Endodermal cell (in vitro differentiated cells): Measurements from ENCODE around the gene GNAQ. TPM values are rescaled to one million over a fixed set of nuclear protein-coding genes. Genes with fewer than 3 reads are reported as not detected.
A peak's percentile ranks its signal among the peaks of the same experiment; 100 is the strongest.

Experiments
- DNase-seq: peaks from one replicate; pipeline ENCODE4 v3.0.0-alpha.2; 2017
- H3K27ac ChIP-seq: 2 replicates; pipeline ENCODE4 v1.5.1; 2013; ENCODE audit warnings: mild to moderate bottlenecking, low read depth, low read length, moderate library complexity
- H3K27me3 ChIP-seq: 2 replicates; pipeline ENCODE4 v1.6.1; 2013; ENCODE audit warnings: mild to moderate bottlenecking, low read length, moderate library complexity; ENCODE audit not compliant: insufficient read depth, control insufficient read depth, poor library complexity, severe bottlenecking
- H3K36me3 ChIP-seq: 2 replicates; pipeline ENCODE4 v1.7.0; 2013; ENCODE audit warnings: mild to moderate bottlenecking, low read length, moderate library complexity; ENCODE audit not compliant: control insufficient read depth, insufficient read depth
- H3K4me1 ChIP-seq: one replicate; pipeline ENCODE4 v1.7.0; 2013; ENCODE audit warnings: low read length; ENCODE audit not compliant: control insufficient read depth, insufficient read depth
- H3K4me3 ChIP-seq: 2 replicates; pipeline ENCODE4 v1.5.1; 2013; ENCODE audit warnings: mild to moderate bottlenecking, low read length, moderate library complexity
- H3K9ac ChIP-seq: 2 replicates; pipeline ENCODE4 v1.6.1; 2013; ENCODE audit warnings: mild to moderate bottlenecking, low read length, moderate library complexity; ENCODE audit not compliant: poor library complexity, severe bottlenecking; ENCODE audit errors: extremely low read depth
- H3K9me3 ChIP-seq: 2 replicates; pipeline ENCODE4 v1.6.1; 2013; ENCODE audit warnings: mild to moderate bottlenecking, low read length, moderate library complexity; ENCODE audit not compliant: control insufficient read depth
- H3K27ac Mint-ChIP-seq: 2 replicates; pipeline ENCODE4 v1.8.0; 2020; ENCODE audit warnings: mixed read lengths
- H3K27me3 Mint-ChIP-seq: 2 replicates; pipeline ENCODE4 v1.8.0; 2021; ENCODE audit warnings: mild to moderate bottlenecking, mixed read lengths; ENCODE audit not compliant: insufficient read depth
- H3K36me3 Mint-ChIP-seq: 2 replicates; pipeline ENCODE4 v1.8.0; 2020; ENCODE audit warnings: low read depth, mixed read lengths
- H3K4me1 Mint-ChIP-seq: 2 replicates; pipeline ENCODE4 v1.8.0; 2020; ENCODE audit warnings: mixed read lengths
- H3K4me3 Mint-ChIP-seq: 2 replicates; pipeline ENCODE4 v1.8.0; 2020; ENCODE audit warnings: mild to moderate bottlenecking, moderate library complexity, mixed read lengths
- H3K9me3 Mint-ChIP-seq: 2 replicates; pipeline ENCODE4 v1.8.0; 2020; ENCODE audit warnings: mild to moderate bottlenecking, mixed read lengths
- CTCF ChIP-seq: fragments of 200-600 bp; sonication (generic); conservative IDR thresholded peaks from 2 replicates; pipeline ENCODE4 v1.5.0; 2021; ENCODE audit warnings: antibody characterized with exemption, mild to moderate bottlenecking
- WGBS, 2 experiments: methylation state at CpG; one replicate each; pipeline versions ENCODE4 v1.1.5 to v1.1.7; 2013; ENCODE audit warnings: missing lambda C conversion rate in 2 of 2, mixed read lengths in 1 of 2; ENCODE audit not compliant: insufficient coverage in 1 of 2, insufficient read length in 1 of 2; 5-methylcytosine and 5-hydroxymethylcytosine counted together
- total RNA-seq, 2 donors: library from RNA; stranded (reverse); fragmentation: NEBNext Ultra II Directional in 1 of 2; extraction: Animal tissue kit (Norgen Biotek cat#: 25700) in 1 of 2; gene quantifications; 2 replicates in 1 of 2; 3 replicates in 1 of 2; pipeline ENCODE4 v1.2.1, GENCODE V29; 2021

GNAQ gene
- total RNA-seq, 2 donors from 2014 or later: 46.0 to 57.6 TPM

- TF ChIP-seq CTCF: no peak
- Mint-ChIP-seq H3K9me3 (no peaks in the 10 kb centered on the region), H3K27me3 (no peaks in the 10 kb centered on the region), H3K4me1 (peaks cover 42% of the 10 kb centered on the region), H3K27ac (no peak overlapping the region), H3K4me3 (no peak overlapping the region), H3K36me3 (peaks cover 3% of the 10 kb centered on the region)
- Histone ChIP-seq H3K27me3 (no peaks in the 10 kb centered on the region), H3K36me3 (no peaks in the 10 kb centered on the region), H3K27ac (no peak overlapping the region), H3K9me3 (no peaks in the 10 kb centered on the region), H3K9ac (no peak overlapping the region), H3K4me1 (peaks cover 29% of the 10 kb centered on the region), H3K4me3 (no peak overlapping the region)
- DNase-seq: no peak
- WGBS, 2 experiments: 80% methylated on average over 2 of the region's 2 CpGs; no CpG with 5 or more reads in 1 of the 2 experiments
Observed at GRCh38 chr9:77887662-77888061, 143.9 kb downstream of the GNAQ start.

- Mint-ChIP-seq H3K27ac (no peak overlapping the region), H3K9me3 (no peaks in the 10 kb centered on the region), H3K4me3 (no peak overlapping the region), H3K27me3 (no peaks in the 10 kb centered on the region), H3K36me3 (peaks cover 2% of the 10 kb centered on the region), H3K4me1 (peaks cover 38% of the 10 kb centered on the region)
- WGBS, 2 experiments: 90 to 100% methylated on average over 1 to 3 of the region's 3 CpGs
- TF ChIP-seq CTCF: no peak
- no peak overlapping the region for H3K9ac ChIP-seq
- no peak for DNase-seq
- no peaks in the 10 kb centered on the region for H3K27me3 ChIP-seq
- H3K4me3 ChIP-seq: no peak overlapping the region
- no peaks in the 10 kb centered on the region for H3K9me3 ChIP-seq
- H3K4me1 ChIP-seq: peaks cover 24% of the 10 kb centered on the region
- no peak overlapping the region for H3K27ac ChIP-seq
- H3K36me3 ChIP-seq: no peaks in the 10 kb centered on the region
Observed at GRCh38 chr9:77885104-77885672, 146.4 kb downstream of the GNAQ start.

- Mint-ChIP-seq H3K27me3 (no peaks in the 10 kb centered on the region), H3K9me3 (no peaks in the 10 kb centered on the region), H3K36me3 (no peaks in the 10 kb centered on the region), H3K4me3 (no peak overlapping the region), H3K4me1 (peaks cover 40% of the 10 kb centered on the region), H3K27ac (peak overlapping the region; percentile 40)
- DNase-seq: peak; percentile 83
- no peak overlapping the region for H3K4me3 ChIP-seq
- no peak overlapping the region for H3K27ac ChIP-seq
- H3K27me3 ChIP-seq: no peaks in the 10 kb centered on the region
- H3K9me3 ChIP-seq: no peaks in the 10 kb centered on the region
- H3K36me3 ChIP-seq: no peaks in the 10 kb centered on the region
- no peak overlapping the region for H3K9ac ChIP-seq
- H3K4me1 ChIP-seq: peaks cover 24% of the 10 kb centered on the region
- 43 to 45% methylated on average over 5 of the region's 5 CpGs for WGBS, 2 experiments
- TF ChIP-seq CTCF: no peak
Observed at GRCh38 chr9:77883846-77884771, 147.5 kb downstream of the GNAQ start.
